ENCODE results near the gene ABRACL.

Gene ABRACL

GRCh38 chr6:138987643-138988468, 40.7 kb upstream of the ABRACL start, which contains the start of gene REPS1:
Gene REPS1, minus strand, starts transcription at chr6:138988253. Its CDS starts 571 bp downstream, at chr6:138987682.
- 0 out of 2 replicates have a peak, but pooled peaks have one; percentile 16 for TF ChIP-seq GABPA (IDR thresholded peaks at IDR 0.05; ENCODE audit: low read depth)
- TF ChIP-seq SPI1 (IDR thresholded peaks at IDR 0.05; ENCODE audit: borderline replicate concordance, low read depth), result no peak
- peak; percentile 62 for TF ChIP-seq REST (IDR thresholded peaks at IDR 0.05; ENCODE audit: insufficient replicate concordance, low read depth)
- TF ChIP-seq, protein P1, sequence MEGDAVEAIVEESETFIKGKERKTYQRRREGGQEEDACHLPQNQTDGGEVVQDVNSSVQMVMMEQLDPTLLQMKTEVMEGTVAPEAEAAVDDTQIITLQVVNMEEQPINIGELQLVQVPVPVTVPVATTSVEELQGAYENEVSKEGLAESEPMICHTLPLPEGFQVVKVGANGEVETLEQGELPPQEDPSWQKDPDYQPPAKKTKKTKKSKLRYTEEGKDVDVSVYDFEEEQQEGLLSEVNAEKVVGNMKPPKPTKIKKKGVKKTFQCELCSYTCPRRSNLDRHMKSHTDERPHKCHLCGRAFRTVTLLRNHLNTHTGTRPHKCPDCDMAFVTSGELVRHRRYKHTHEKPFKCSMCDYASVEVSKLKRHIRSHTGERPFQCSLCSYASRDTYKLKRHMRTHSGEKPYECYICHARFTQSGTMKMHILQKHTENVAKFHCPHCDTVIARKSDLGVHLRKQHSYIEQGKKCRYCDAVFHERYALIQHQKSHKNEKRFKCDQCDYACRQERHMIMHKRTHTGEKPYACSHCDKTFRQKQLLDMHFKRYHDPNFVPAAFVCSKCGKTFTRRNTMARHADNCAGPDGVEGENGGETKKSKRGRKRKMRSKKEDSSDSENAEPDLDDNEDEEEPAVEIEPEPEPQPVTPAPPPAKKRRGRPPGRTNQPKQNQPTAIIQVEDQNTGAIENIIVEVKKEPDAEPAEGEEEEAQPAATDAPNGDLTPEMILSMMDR (IDR thresholded peaks at IDR 0.05; ENCODE audit: insufficient read depth, low read length), result peak; percentile 55
- peak; percentile 80 for TF ChIP-seq POLR2AphosphoS5 (IDR thresholded peaks at IDR 0.05; ENCODE audit: low read depth)
- peak; percentile 72 to 91 for DNase-seq (ENCODE audit: low read depth in 1 of 2, low spot score in 1 of 2)
- peak within 1 kb of the TSS; percentile 96 for H3K4me3 ChIP-seq (replicated peaks; ENCODE audit: insufficient read depth, low read length)

GRCh38 chr6:138988469-138988834, 40.1 kb upstream of the ABRACL start:
- Histone ChIP-seq H3K4me3 (replicated peaks; ENCODE audit: insufficient read depth, low read length) (peak overlapping the region; percentile 96), H3K27ac (replicated peaks) (peak overlapping the region; percentile 98), H3K27me3 (ENCODE audit: insufficient read depth, poor library complexity, severe bottlenecking) (no peaks in the 10 kb centered on the region)
- no peak for DNase-seq (ENCODE audit: low read depth in 1 of 2, low spot score in 1 of 2)
- no peak for TF ChIP-seq SPI1 (IDR thresholded peaks at IDR 0.05; ENCODE audit: borderline replicate concordance, low read depth)
- TF ChIP-seq POLR2AphosphoS5 (IDR thresholded peaks at IDR 0.05; ENCODE audit: low read depth), result no peak
- TF ChIP-seq, protein P1 (IDR thresholded peaks at IDR 0.05; ENCODE audit: insufficient read depth, low read length), result no peak
- no peak for TF ChIP-seq GABPA (IDR thresholded peaks at IDR 0.05; ENCODE audit: low read depth)
- TF ChIP-seq REST (IDR thresholded peaks at IDR 0.05; ENCODE audit: insufficient replicate concordance, low read depth), result no peak

More at GRCh38 chr6:138987643-138988468, 40.7 kb upstream of the ABRACL start, which contains the start of gene REPS1:
- peak within 1 kb of the TSS; percentile 98 for H3K27ac ChIP-seq (replicated peaks)
- H3K27me3 ChIP-seq (ENCODE audit: insufficient read depth, poor library complexity, severe bottlenecking), result no peaks in the 10 kb centered on the region

DNA sequence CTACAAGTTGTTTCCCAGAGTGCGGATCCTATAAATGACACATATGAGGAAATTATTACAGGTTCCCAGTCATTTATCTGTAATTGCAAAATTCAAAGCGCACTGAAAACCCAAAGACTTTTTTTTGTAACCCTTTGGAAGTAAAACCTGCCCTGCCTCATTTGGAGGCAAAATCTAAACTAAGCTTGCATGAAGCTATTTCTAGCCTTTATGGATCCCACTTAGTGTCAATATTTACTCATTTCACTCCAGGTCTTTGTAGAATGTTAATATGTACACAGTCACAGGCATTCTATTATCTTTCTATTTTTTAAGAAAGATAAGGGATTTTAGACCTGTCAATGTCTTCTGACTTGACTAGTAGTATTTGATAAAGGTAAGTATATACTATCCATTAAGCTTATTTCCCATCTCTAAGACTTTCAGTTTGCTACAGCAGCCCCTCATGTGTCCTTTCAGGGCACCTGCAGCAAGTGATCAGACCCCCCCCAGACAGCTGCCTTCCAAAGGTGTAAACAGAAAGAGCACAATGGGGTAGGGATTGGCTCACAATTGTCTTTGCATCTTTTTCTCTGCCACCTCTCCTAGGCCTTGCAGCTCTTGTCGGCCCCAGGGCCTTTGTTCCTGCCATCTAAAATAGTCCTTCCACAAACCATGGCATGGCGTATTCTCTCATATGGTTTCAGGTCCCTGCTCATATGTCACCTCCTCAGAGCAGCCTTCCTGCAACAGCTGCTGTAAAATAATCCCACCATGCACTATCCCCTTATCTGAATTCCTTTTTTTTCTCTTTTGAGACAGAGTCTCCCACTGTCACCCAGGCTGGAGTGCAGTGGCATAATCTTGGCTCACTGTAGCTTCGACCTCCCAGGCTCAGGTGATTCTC, 39.2 kb upstream of the ABRACL start:
- TF ChIP-seq, protein P1 (IDR thresholded peaks at IDR 0.05; ENCODE audit: insufficient read depth, low read length), result no peak
- TF ChIP-seq SPI1 (IDR thresholded peaks at IDR 0.05; ENCODE audit: borderline replicate concordance, low read depth), result no peak
- no peak for TF ChIP-seq REST (IDR thresholded peaks at IDR 0.05; ENCODE audit: insufficient replicate concordance, low read depth)
- no peak for TF ChIP-seq GABPA (IDR thresholded peaks at IDR 0.05; ENCODE audit: low read depth)
- TF ChIP-seq POLR2AphosphoS5 (IDR thresholded peaks at IDR 0.05; ENCODE audit: low read depth), result no peak
- no peak for DNase-seq (ENCODE audit: low read depth in 1 of 2, low spot score in 1 of 2)
- Histone ChIP-seq H3K27ac (replicated peaks) (no peak overlapping the region), H3K4me3 (replicated peaks; ENCODE audit: insufficient read depth, low read length) (no peak overlapping the region), H3K27me3 (ENCODE audit: insufficient read depth, poor library complexity, severe bottlenecking) (no peaks in the 10 kb centered on the region)
